NB4 (cell line): ENCODE measurements around the gene NCOA1.

Experiments used
- MYC ChIP-seq: IDR thresholded peaks from 2 replicates; pipeline ENCODE4 v1.6.1; 2011; ENCODE audit warnings: low read depth, low read length
- POLR2A ChIP-seq: IDR thresholded peaks from 2 replicates; pipeline ENCODE4 v1.6.1; 2011; ENCODE audit warnings: mild to moderate bottlenecking; ENCODE audit not compliant: insufficient read length; ENCODE audit errors: extremely low read depth
- TF ChIP-seq, protein P1 (sequence below): IDR thresholded peaks from one replicate; pipeline ENCODE4 v1.5.1; 2012; ENCODE audit warnings: low read depth, low read length
- TF ChIP-seq, protein P2 (sequence below): IDR thresholded peaks from 2 replicates; pipeline ENCODE4 v1.6.1; 2011; ENCODE audit warnings: low read depth, low read length

DNA sequence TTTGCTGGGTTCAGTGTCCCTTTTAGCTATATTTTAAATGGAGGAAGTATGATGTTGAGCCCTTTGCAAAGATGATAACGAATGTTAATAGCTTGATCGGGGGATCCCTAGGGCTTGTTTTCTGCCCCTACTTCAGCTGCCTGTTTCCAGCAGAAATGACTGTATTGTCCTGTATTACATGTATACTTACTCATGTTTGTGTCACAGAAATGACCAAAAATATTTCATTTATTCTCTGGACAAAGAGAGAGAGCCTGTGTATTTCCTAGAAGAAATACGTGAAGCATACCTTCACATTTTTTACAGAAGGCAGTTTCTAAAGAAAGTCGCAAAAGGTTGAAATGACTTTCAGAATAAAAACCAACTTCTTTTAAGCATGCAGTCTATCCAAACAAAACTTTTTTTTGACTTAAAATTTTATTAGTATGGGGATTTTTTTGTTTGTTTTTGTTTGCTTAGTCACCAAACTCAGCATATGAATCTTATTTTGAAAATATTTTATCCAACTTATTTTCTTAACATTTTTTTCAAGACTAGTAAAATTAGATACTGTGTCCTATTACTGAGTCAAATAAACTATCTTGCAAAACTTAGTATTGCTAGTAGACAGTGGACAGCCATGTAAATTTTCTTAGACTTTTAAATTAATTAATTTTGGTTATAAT lies 233.2 kb downstream of the NCOA1 start:
- TF ChIP-seq, protein P1, sequence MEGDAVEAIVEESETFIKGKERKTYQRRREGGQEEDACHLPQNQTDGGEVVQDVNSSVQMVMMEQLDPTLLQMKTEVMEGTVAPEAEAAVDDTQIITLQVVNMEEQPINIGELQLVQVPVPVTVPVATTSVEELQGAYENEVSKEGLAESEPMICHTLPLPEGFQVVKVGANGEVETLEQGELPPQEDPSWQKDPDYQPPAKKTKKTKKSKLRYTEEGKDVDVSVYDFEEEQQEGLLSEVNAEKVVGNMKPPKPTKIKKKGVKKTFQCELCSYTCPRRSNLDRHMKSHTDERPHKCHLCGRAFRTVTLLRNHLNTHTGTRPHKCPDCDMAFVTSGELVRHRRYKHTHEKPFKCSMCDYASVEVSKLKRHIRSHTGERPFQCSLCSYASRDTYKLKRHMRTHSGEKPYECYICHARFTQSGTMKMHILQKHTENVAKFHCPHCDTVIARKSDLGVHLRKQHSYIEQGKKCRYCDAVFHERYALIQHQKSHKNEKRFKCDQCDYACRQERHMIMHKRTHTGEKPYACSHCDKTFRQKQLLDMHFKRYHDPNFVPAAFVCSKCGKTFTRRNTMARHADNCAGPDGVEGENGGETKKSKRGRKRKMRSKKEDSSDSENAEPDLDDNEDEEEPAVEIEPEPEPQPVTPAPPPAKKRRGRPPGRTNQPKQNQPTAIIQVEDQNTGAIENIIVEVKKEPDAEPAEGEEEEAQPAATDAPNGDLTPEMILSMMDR, result no peak
- no peak for TF ChIP-seq POLR2A
- TF ChIP-seq MYC, result no peak
- TF ChIP-seq, protein P2, sequence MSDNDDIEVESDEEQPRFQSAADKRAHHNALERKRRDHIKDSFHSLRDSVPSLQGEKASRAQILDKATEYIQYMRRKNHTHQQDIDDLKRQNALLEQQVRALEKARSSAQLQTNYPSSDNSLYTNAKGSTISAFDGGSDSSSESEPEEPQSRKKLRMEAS, result no peak
